ENCODE measurements around the gene P3H1.

DNA sequence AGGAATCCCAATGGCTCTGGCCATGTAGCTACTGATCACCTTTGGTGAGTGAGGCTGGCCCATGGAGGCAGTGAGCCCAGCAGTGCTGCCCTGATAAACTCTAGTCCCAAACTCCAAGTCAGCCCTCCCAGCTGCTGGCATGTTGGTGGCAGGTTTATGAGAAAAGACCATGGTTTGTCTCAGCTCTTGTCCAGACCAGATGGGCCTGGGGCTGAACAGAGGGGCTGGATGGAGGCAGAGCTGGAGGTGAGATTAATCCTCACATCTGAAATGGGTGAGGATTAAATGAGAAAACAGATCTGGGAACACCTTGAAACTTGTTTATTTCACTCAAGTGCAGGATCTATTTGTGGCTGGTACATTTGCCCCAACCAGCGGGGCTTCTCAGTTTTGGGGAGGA, 21.2 kb upstream of the P3H1 start:
- TF ChIP-seq CTCF (IDR thresholded peaks at IDR 0.05) (no peak), POLR2A (IDR thresholded peaks at IDR 0.05) (no peak)

All from esophagus squamous epithelium (tissue), 4 donors.